ENCODE results near the gene RAET1E.
"Not testable (repeated sequence)": the region's sequence is repeated elsewhere in the genome, so short reads cannot be mapped to it uniquely, and the experiment has no call there.

RAET1E gene

DNA sequence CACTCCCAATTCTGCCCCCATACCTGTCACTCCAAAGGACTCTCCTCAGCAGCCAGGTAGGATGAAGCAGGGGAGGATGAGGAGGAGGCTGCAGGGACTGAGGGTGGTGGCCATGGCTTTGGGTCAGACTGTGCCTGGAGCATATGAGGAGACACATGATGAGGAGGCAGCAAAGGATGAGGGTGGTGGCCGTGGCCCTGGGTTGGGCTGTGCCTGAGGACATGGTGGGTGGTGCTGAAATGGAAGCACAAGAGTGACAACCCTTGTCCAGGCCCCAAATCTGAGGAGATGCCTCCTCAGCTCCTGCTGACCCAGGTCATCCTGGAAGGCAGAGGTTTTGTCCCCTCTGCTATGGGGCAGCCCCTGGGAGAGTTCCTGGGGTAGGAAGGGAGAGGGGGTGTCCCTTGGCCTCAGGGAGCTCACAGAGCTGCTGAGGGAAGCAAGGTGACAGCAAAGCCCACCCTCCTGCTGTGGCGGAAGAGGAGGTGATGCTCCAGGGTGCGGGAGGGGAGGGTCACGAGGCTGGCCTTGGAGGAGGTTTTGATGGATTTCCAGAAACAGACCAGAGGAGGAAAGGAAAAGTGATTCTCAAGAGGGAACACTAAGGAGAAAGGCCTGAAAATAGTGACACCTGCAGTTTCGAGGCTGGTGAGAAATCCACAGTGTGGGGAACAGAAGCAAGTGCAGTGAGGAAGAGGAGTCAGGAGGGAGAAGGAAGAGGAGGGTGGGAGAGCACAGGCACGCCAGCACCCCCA lies 20.4 kb upstream of the RAET1E start:
- H3K4me1 ChIP-seq (ENCODE audit: control insufficient read depth, insufficient read depth, low read length) = peaks cover 4% of the 10 kb centered on the region
- H3K9ac ChIP-seq (ENCODE audit: low read depth, low read length) = no peak overlapping the region
- no peaks in the 10 kb centered on the region for H3K36me3 ChIP-seq (ENCODE audit: insufficient read depth, low read length)
- H3K4me2 ChIP-seq (ENCODE audit: low read length) = no peak overlapping the region
- peaks cover 15% of the 10 kb centered on the region for H3K27me3 ChIP-seq (ENCODE audit: control insufficient read depth, insufficient read depth, low read length)
- H3K4me3 ChIP-seq (ENCODE audit: low read length) = no peak overlapping the region
- no peaks in the 10 kb centered on the region for H3K9me3 ChIP-seq (replicated peaks; ENCODE audit: low read length)

DNA sequence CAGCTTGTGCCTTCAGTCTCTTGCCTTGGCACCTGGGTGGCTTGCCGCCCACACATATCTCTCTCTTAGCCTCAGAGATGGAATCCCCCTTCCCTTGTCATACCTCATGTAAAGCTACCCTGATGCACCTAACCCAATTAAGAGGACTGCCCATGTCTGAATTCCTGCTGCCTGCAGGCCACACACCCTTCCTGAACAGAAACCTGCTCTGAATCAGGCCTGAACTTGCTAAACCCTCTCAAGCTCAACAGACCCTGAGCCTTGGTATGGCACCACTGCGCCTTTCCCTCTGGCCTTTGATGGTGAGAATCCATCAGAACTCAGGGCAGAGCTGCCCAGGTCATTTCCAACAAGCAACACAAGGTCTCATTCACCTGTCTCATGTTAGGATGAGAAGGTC lies 19.8 kb upstream of the RAET1E start:
- no peak overlapping the region for H3K4me2 ChIP-seq (ENCODE audit: low read length)
- no peak overlapping the region for H3K4me3 ChIP-seq (ENCODE audit: low read length)

DNA sequence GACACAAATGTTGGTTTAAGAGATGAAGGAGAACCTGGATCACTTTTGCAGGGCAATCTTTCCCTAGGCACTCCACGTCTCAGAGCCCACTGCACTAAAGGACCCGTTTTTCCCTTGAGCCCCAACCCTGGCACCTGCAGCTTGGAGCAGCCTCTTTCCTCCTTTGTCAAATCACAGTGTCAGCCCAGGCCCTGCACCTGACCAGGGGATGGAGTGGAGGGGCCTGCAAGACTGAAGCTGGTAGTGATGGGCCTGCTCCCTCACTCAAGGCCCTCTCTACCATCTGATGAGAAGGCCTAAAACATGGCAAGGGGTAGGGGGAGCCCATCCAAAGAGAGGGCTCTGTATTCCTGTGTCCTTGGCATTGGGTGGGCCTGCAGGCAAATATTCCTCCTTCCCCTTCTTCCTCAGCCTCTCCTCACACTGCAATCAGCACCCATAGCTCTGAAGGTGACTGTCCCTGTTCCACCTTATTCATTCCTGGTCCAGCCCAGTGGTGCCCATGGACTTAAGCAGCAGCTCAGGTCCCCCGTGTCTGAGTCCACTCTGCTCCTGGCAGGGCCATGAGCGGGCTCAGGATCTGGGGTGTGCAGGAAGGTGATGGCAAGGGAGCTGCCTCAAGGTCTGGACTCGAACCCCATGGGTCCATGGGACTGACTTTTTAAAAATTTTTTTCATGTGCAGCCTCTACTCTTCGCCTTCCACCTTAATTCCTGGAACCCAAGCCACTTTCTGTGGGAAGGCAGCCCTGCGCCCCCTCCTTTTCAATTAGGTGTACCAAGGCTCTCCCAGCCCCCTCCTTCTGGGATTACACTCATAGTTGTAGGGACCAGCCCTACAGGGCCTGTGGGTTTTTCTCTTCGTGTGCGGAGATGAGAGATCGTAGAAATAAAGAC lies 18.3 kb upstream of the RAET1E start:
- Histone ChIP-seq H3K9me3 (replicated peaks; ENCODE audit: low read length) (no peaks in the 10 kb centered on the region), H3K27me3 (ENCODE audit: control insufficient read depth, insufficient read depth, low read length) (peaks cover 13% of the 10 kb centered on the region), H3K36me3 (ENCODE audit: insufficient read depth, low read length) (no peaks in the 10 kb centered on the region), H3K9ac (ENCODE audit: low read depth, low read length) (no peak overlapping the region), H3K4me2 (ENCODE audit: low read length) (no peak overlapping the region), H3K4me3 (ENCODE audit: low read length) (no peak overlapping the region), H3K4me1 (ENCODE audit: control insufficient read depth, insufficient read depth, low read length) (no peaks in the 10 kb centered on the region)

More for the DNA sequence above, 19.8 kb upstream of the RAET1E start:
- Histone ChIP-seq H3K27me3 (ENCODE audit: control insufficient read depth, insufficient read depth, low read length) (peaks cover 15% of the 10 kb centered on the region), H3K36me3 (ENCODE audit: insufficient read depth, low read length) (no peaks in the 10 kb centered on the region), H3K9me3 (replicated peaks; ENCODE audit: low read length) (no peaks in the 10 kb centered on the region), H3K4me1 (ENCODE audit: control insufficient read depth, insufficient read depth, low read length) (peaks cover 2% of the 10 kb centered on the region), H3K9ac (ENCODE audit: low read depth, low read length) (no peak overlapping the region)

DNA sequence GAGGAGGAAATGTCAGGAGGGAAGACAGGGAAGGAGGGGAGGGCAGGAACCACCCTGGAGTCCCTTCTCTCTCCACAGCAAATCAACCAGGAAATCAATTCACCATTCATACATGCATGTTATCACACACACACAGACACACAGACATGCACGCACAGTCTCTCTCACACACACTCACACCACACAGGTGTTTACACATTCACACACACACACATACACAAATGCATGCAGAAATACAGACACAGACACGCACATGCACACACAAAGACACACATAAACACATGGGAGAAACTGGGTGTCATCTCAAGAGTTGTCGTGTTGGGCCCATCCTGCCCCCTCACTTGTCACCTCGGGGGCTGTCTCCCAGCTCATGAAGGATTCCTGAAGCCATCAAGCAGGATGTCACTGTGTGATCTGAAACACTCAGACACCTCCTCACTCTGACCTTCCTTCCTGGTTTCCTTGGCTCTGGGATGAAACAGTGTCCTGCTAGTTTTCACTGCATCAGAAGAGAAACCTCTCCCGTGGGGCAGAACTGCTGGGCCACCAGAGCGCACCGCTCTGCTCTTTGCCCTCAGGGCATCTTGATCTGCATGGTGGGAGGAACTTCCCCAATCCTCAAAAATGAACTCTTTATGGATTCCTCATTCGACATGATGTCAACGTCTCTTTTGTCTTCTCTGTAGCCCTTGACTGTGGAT lies 15.8 kb upstream of the RAET1E start:
- H3K4me1 ChIP-seq (ENCODE audit: control insufficient read depth, insufficient read depth, low read length) = no peaks in the 10 kb centered on the region
- no peaks in the 10 kb centered on the region for H3K9me3 ChIP-seq (replicated peaks; ENCODE audit: low read length)
- no peaks in the 10 kb centered on the region for H3K36me3 ChIP-seq (ENCODE audit: insufficient read depth, low read length)
- no peak overlapping the region for H3K4me2 ChIP-seq (ENCODE audit: low read length)
- no peak overlapping the region for H3K4me3 ChIP-seq (ENCODE audit: low read length)
- H3K27me3 ChIP-seq (ENCODE audit: control insufficient read depth, insufficient read depth, low read length) = no peaks in the 10 kb centered on the region
- no peak overlapping the region for H3K9ac ChIP-seq (ENCODE audit: low read depth, low read length)

DNA sequence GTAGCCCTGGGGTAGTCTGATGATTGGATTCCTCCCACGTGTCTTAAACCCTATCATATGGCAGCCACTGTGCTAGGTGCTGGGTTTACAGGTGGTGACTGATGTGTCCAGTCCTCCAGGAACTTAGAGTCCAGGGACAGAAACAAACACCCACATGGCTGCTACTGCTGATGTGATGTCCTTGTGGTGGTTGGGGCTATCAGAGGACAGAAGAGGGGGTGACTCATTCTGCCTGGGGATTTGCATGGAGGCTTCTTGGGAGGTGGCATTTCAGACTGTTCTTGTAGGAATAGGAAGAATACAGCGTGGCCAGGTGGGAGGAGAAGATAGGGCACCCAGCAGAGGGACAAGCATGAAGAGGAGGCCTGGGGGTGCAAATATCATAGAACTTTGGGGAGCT lies 15.2 kb upstream of the RAET1E start:
- H3K9ac ChIP-seq (ENCODE audit: low read depth, low read length) = no peak overlapping the region
- no peaks in the 10 kb centered on the region for H3K27me3 ChIP-seq (ENCODE audit: control insufficient read depth, insufficient read depth, low read length)
- no peaks in the 10 kb centered on the region for H3K9me3 ChIP-seq (replicated peaks; ENCODE audit: low read length)
- no peak overlapping the region for H3K4me3 ChIP-seq (ENCODE audit: low read length)
- H3K4me1 ChIP-seq (ENCODE audit: control insufficient read depth, insufficient read depth, low read length) = no peaks in the 10 kb centered on the region
- H3K36me3 ChIP-seq (ENCODE audit: insufficient read depth, low read length) = no peaks in the 10 kb centered on the region
- H3K4me2 ChIP-seq (ENCODE audit: low read length) = no peak overlapping the region

DNA sequence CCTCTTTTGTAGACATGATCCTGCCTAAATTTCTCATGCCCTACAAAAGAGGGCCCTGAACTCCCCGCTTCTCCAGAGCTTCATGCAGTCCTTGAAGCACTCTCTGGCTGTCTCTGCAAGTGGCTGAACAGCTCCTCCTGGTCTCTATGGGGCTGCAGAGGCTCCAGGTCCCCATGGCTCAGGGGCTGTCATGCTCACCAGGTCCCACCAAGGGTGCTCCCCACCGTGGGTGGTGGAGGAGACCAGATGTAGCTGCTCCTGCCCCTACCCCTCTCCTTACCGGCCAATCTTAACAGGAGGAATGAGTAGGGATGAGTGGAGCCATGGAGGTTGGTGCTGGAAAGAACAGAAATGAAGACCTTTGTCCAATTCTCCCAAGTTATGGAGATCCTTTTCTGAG lies 14.8 kb upstream of the RAET1E start:
- H3K4me3 ChIP-seq (ENCODE audit: low read length); H3K36me3 ChIP-seq (ENCODE audit: insufficient read depth, low read length): not testable (repeated sequence)

DNA sequence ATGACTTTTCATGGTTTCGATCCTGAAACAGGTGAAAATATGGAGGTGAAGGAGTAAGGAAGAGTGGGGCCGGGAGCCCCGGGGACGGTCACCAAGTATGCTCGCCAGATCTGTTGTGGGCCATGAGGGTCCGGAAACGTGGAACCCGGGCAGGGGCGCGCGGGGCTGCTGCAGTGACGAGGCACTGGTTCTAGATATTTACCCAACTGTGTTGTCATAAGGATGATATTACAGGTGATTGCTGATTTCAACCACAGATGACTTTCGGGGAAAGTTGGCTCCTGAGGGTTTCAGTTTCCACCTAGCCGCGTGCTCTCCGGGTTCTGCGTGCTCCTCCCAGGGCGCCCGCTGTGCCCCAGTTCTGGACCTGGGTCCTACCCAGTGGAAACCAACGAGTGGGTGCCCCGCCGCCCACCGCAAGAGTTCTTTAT lies 12.8 kb upstream of the RAET1E start:
- H3K4me3 ChIP-seq (ENCODE audit: low read length) = no peak overlapping the region
- no peaks in the 10 kb centered on the region for H3K4me1 ChIP-seq (ENCODE audit: control insufficient read depth, insufficient read depth, low read length)
- H3K9me3 ChIP-seq (replicated peaks; ENCODE audit: low read length) = no peaks in the 10 kb centered on the region

More for the DNA sequence above, 14.8 kb upstream of the RAET1E start:
- H3K9me3 ChIP-seq (replicated peaks; ENCODE audit: low read length); H3K27me3 ChIP-seq (ENCODE audit: control insufficient read depth, insufficient read depth, low read length); H3K4me2 ChIP-seq (ENCODE audit: low read length); H3K9ac ChIP-seq (ENCODE audit: low read depth, low read length); H3K4me1 ChIP-seq (ENCODE audit: control insufficient read depth, insufficient read depth, low read length): not testable (repeated sequence)

DNA sequence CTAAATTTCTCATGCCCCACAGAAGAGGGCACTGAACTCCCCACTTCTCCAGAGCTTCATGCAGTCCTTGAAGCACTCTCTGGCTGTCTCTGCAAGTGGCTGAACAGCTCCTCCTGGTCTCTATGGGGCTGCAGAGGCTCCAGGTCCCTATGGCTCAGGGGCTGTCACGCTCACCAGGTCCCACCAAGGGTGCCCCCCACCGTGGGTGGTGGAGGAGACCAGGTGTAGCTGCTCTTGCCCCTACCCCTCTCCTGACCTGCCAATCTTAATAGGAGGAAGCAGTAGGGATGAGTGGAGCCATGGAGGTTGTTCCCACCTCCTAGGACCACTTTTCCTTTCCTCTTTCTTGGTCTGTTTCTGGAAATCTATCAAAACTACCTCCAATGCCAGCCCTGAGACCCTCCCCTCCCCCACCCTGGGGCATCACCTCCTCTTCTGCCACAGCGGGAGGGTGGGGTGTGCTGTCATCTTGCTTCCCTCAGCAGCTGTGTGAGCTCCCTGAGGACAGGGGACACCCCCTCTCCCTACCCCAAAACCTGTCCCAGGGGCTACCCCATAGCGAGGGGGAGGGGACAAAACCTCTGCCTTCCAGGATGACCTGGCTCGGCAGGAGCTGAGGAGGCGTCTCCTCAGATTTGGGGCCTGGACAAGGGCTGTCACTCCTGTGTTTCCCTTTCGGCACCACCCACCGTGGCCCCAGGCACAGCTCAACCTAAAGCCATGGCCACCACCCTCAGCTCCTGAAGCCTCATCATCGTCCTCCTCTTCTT lies 12.0 kb upstream of the RAET1E start:
- no peaks in the 10 kb centered on the region for H3K9me3 ChIP-seq (replicated peaks; ENCODE audit: low read length)
- H3K27me3 ChIP-seq (ENCODE audit: control insufficient read depth, insufficient read depth, low read length) = no peaks in the 10 kb centered on the region
- no peaks in the 10 kb centered on the region for H3K4me1 ChIP-seq (ENCODE audit: control insufficient read depth, insufficient read depth, low read length)
- H3K4me2 ChIP-seq (ENCODE audit: low read length) = no peak overlapping the region
- H3K36me3 ChIP-seq (ENCODE audit: insufficient read depth, low read length) = no peaks in the 10 kb centered on the region
- no peak overlapping the region for H3K9ac ChIP-seq (ENCODE audit: low read depth, low read length)
- H3K4me3 ChIP-seq (ENCODE audit: low read length) = no peak overlapping the region

More for the DNA sequence above, 12.8 kb upstream of the RAET1E start:
- Histone ChIP-seq H3K27me3 (ENCODE audit: control insufficient read depth, insufficient read depth, low read length) (no peaks in the 10 kb centered on the region), H3K9ac (ENCODE audit: low read depth, low read length) (no peak overlapping the region), H3K4me2 (ENCODE audit: low read length) (no peak overlapping the region), H3K36me3 (ENCODE audit: insufficient read depth, low read length) (no peaks in the 10 kb centered on the region)

DNA sequence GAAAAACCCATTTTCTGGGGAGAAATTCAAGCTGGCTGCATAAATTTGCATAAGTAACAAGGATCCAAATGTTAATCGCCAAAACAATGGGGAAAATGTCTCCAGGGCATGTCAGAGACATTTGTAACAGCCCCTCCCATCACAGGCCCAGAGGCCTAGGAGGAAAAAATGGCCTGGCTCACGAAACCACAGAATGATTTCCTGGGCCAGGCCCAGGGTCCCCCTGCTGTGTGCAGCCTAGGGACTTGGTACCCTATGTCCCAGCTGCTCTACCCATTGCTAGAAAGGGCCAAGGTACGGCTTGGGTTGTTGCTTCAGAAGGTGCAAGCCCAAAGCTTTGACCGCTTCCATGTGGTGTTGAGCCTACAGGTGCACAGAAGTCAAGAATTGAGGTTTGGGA lies 10.6 kb upstream of the RAET1E start:
- not testable (repeated sequence) for H3K4me2 ChIP-seq (ENCODE audit: low read length); H3K9ac ChIP-seq (ENCODE audit: low read depth, low read length); H3K27me3 ChIP-seq (ENCODE audit: control insufficient read depth, insufficient read depth, low read length); H3K4me1 ChIP-seq (ENCODE audit: control insufficient read depth, insufficient read depth, low read length); H3K4me3 ChIP-seq (ENCODE audit: low read length); H3K9me3 ChIP-seq (replicated peaks; ENCODE audit: low read length); H3K36me3 ChIP-seq (ENCODE audit: insufficient read depth, low read length)

DNA sequence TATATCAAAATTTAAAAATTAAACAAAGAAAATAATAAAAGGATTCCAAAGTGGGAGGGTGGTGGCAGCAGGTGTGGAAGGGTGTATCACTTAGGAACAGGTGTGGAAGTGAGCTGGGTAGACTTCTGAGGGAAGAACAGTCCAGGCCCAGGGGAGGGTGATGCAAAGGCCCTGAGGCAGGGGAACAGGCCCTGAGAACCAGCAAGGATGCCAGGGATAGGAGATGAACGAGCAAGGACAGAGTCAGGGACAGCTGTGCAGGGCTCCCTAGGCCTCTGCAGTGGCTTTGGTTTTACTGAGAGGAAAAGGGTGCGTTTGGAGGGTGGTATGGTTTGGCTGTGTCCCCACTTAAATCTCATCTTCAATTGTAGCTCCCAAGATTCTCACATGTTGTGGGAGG lies 9.4 kb upstream of the RAET1E start:
- Histone ChIP-seq H3K9me3 (replicated peaks; ENCODE audit: low read length) (no peaks in the 10 kb centered on the region), H3K4me2 (ENCODE audit: low read length) (no peak overlapping the region), H3K4me3 (ENCODE audit: low read length) (no peak overlapping the region)

DNA sequence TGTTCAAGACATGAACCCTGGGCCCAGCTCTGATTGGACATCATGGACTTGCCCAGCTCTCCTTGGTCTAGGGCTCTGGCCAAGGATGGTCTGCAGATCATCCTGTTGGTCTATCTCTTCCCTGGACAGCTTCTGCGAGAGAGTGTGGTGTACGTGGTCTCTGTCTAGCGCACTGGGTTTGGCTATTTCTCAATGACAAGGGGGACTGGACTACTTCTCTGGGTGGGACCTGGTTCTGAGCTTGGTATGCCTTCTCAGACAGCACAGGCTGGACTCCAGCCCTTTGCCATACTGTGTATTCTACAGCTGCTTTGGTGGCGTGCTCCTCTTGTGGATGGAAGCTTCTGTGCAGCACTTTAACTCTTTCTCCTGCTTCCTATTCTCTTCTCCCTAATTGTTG lies 8.5 kb upstream of the RAET1E start:
- H3K9me3 ChIP-seq (replicated peaks; ENCODE audit: low read length) = no peaks in the 10 kb centered on the region
- H3K4me3 ChIP-seq (ENCODE audit: low read length) = no peak overlapping the region
- no peaks in the 10 kb centered on the region for H3K27me3 ChIP-seq (ENCODE audit: control insufficient read depth, insufficient read depth, low read length)
- no peak overlapping the region for H3K9ac ChIP-seq (ENCODE audit: low read depth, low read length)
- no peaks in the 10 kb centered on the region for H3K4me1 ChIP-seq (ENCODE audit: control insufficient read depth, insufficient read depth, low read length)
- no peaks in the 10 kb centered on the region for H3K36me3 ChIP-seq (ENCODE audit: insufficient read depth, low read length)
- H3K4me2 ChIP-seq (ENCODE audit: low read length) = no peak overlapping the region

More for the DNA sequence above, 9.4 kb upstream of the RAET1E start:
- H3K36me3 ChIP-seq (ENCODE audit: insufficient read depth, low read length) = no peaks in the 10 kb centered on the region
- no peaks in the 10 kb centered on the region for H3K27me3 ChIP-seq (ENCODE audit: control insufficient read depth, insufficient read depth, low read length)
- H3K4me1 ChIP-seq (ENCODE audit: control insufficient read depth, insufficient read depth, low read length) = no peaks in the 10 kb centered on the region
- H3K9ac ChIP-seq (ENCODE audit: low read depth, low read length) = no peak overlapping the region

Measured in skeletal muscle satellite cell (primary cell).